ENCODE results near the gene BCAP29.

DNA sequence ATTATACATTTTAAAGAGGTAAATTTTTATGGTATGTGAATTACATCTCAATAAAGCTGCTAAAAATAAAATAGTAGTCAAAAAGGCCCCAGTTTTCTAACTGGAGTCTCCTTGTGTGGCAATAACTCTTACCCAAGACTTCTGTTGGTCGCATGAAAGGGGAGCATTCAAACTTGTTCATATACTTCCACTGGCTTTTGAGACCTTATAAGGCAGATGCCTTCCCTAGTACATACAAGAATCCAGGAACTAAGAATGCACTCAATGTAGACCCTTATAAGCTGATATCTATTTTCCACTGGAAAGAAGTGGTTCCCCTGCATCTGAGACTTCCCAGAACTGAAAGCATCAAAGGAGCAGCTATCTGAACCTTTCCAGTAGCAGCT lies 13.0 kb downstream of the BCAP29 start:
- TF ChIP-seq POLR2A (IDR thresholded peaks at IDR 0.05; ENCODE audit: low read depth, low read length) (no peak), RAD21 (IDR thresholded peaks at IDR 0.05; ENCODE audit: low read length) (no peak), CEBPB (IDR thresholded peaks at IDR 0.05; ENCODE audit: low read depth, low read length) (no peak), MXI1 (IDR thresholded peaks at IDR 0.05; ENCODE audit: borderline replicate concordance, low read depth, low read length) (no peak), ELK1 (IDR thresholded peaks at IDR 0.05; ENCODE audit: borderline replicate concordance, low read depth, low read length) (no peak), SMC3 (IDR thresholded peaks at IDR 0.05; ENCODE audit: low read depth, low read length) (no peak), MAFK (IDR thresholded peaks at IDR 0.05; ENCODE audit: low read depth, low read length) (no peak)
- TF ChIP-seq, protein P1, sequence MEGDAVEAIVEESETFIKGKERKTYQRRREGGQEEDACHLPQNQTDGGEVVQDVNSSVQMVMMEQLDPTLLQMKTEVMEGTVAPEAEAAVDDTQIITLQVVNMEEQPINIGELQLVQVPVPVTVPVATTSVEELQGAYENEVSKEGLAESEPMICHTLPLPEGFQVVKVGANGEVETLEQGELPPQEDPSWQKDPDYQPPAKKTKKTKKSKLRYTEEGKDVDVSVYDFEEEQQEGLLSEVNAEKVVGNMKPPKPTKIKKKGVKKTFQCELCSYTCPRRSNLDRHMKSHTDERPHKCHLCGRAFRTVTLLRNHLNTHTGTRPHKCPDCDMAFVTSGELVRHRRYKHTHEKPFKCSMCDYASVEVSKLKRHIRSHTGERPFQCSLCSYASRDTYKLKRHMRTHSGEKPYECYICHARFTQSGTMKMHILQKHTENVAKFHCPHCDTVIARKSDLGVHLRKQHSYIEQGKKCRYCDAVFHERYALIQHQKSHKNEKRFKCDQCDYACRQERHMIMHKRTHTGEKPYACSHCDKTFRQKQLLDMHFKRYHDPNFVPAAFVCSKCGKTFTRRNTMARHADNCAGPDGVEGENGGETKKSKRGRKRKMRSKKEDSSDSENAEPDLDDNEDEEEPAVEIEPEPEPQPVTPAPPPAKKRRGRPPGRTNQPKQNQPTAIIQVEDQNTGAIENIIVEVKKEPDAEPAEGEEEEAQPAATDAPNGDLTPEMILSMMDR (conservative IDR thresholded peaks at IDR 0.05; ENCODE audit: low read depth, low read length), result no peak
